HCT116 (cell line): ENCODE data around the gene NELL1. TPM values are rescaled to one million over a fixed set of nuclear protein-coding genes. Genes with fewer than 3 reads are reported as not detected.

ENCODE experiments used
- ATAC-seq: fragments of 200-7000 bp; cut with Tn5 transposase; 2 replicates; pipeline ENCODE4 v1.9.1; 2020; ENCODE audit warnings: mild to moderate bottlenecking, moderate library complexity
- BruUV-seq: library from RNA; stranded (reverse); fragments of 400-500 nt; replicated peaks from 2 replicates; lab custom pipeline; 2021; lab: Mats Ljungman, UMichigan
- CTCF ChIA-PET: fragments of 300-600 bp; sonication (Branson Sonifier 250); formaldehyde crosslinking; loops from one replicate; lab custom pipeline; 2021; ENCODE audit warnings: antibody characterized with exemption; lab: Charles Lee
- POLR2A ChIA-PET: fragments of 300-600, 350-600 bp; sonication (Branson Sonifier 250); formaldehyde crosslinking; loops from one replicate; lab custom pipeline; 2021; ENCODE audit warnings: antibody characterized with exemption; lab: Charles Lee
- RAD21 ChIA-PET, 2 experiments: fragments of 300-600 bp; sonication (Branson Sonifier 250); formaldehyde crosslinking; loops; one replicate each; lab custom pipeline; 2023; ENCODE audit warnings: low total read pairs in 2 of 2; ENCODE audit not compliant: uncharacterized antibody in 2 of 2, unreplicated experiment in 2 of 2, low non-redundant PET in 1 of 2; lab: Charles Lee
- DNase-seq: peaks from one replicate; pipeline ENCODE4 v3.0.0-alpha.2; 2010; ENCODE audit warnings: low read depth, low spot score
- H2AFZ ChIP-seq: fragments of 200-600 bp; shearing (Covaris generic), sonication (generic); 2 replicates; pipeline ENCODE4 v1.6.1; 2017; ENCODE audit warnings: low read depth, mixed run types, mixed read lengths, antibody characterized with exemption, low read length; ENCODE audit not compliant: poor library complexity, severe bottlenecking
- H3K27ac ChIP-seq: 2 replicates; pipeline ENCODE4 v1.5.1; 2012; ENCODE audit warnings: low read depth, low read length
- H3K27me3 ChIP-seq: fragments of 200-600 bp; sonication (generic); 2 replicates; pipeline ENCODE4 v1.6.1; 2016; ENCODE audit warnings: mixed run types, low read length, mixed read lengths; ENCODE audit not compliant: insufficient read depth
- H3K36me3 ChIP-seq, 2 experiments: fragments of 200-500 bp in 1 of 2; fragments of 200-600 bp in 1 of 2; sonication (Bioruptor generic) in 1 of 2; sonication (generic) in 1 of 2; 2 replicates each; pipeline versions ENCODE4 v1.5.1 to v1.6.1; 2014 to 2016; ENCODE audit warnings: low read length in 2 of 2, inconsistent platforms in 1 of 2, mixed read lengths in 1 of 2, mixed run types in 1 of 2; ENCODE audit not compliant: insufficient read depth in 2 of 2, control insufficient read depth in 1 of 2
- H3K4me1 ChIP-seq, 2 experiments: fragments of 200-600 bp in 1 of 2; sonication (generic) in 1 of 2; 2 replicates each; pipeline versions ENCODE4 v1.5.1 to v1.6.1; 2012 to 2017; ENCODE audit warnings: low read length in 2 of 2, inconsistent platforms in 1 of 2, mild to moderate bottlenecking in 1 of 2, mixed read lengths in 1 of 2, mixed run types in 1 of 2, moderate library complexity in 1 of 2; ENCODE audit not compliant: insufficient read depth in 2 of 2, control insufficient read depth in 1 of 2
- H3K4me2 ChIP-seq: fragments of 200-600 bp; sonication (generic); 2 replicates; pipeline ENCODE4 v1.6.1; 2017; ENCODE audit warnings: mixed run types, low read length, mixed read lengths
- H3K4me3 ChIP-seq, 2 experiments: fragments of 200-600 bp in 1 of 2; sonication (generic) in 1 of 2; replicated peaks in 1 of 2; 2 replicates each; pipeline ENCODE4 v1.5.1; 2011 to 2016; ENCODE audit warnings: low read length in 2 of 2, control low read depth in 1 of 2, low read depth in 1 of 2, mild to moderate bottlenecking in 1 of 2, mixed read lengths in 1 of 2, mixed run types in 1 of 2
- H3K79me2 ChIP-seq: fragments of 200-600 bp; sonication (generic); 2 replicates; pipeline ENCODE4 v1.6.1; 2017; ENCODE audit warnings: mild to moderate bottlenecking, mixed run types, low read length, moderate library complexity, mixed read lengths; ENCODE audit not compliant: insufficient read depth
- H3K9ac ChIP-seq: fragments of 200-600 bp; sonication (generic); 2 replicates; pipeline ENCODE4 v1.6.1; 2016; ENCODE audit warnings: low read length, mixed read lengths
- H3K9me2 ChIP-seq: fragments of 200-600 bp; sonication (generic), shearing (Covaris generic); 2 replicates; pipeline ENCODE4 v1.6.1; 2017; ENCODE audit warnings: mixed run types, mild to moderate bottlenecking, moderate library complexity; ENCODE audit not compliant: insufficient read depth
- H3K9me3 ChIP-seq, 2 experiments: fragments of 200-500 bp in 1 of 2; fragments of 200-600 bp in 1 of 2; sonication (Bioruptor generic) in 1 of 2; sonication (generic) in 1 of 2; 2 replicates each; pipeline ENCODE4 v1.6.1; 2014 to 2017; ENCODE audit warnings: low read length in 2 of 2, mixed read lengths in 2 of 2, inconsistent platforms in 1 of 2, low read depth in 1 of 2, mild to moderate bottlenecking in 1 of 2, mixed run types in 1 of 2, moderate library complexity in 1 of 2; ENCODE audit not compliant: control insufficient read depth in 1 of 2, insufficient read depth in 1 of 2
- H4K20me1 ChIP-seq: fragments of 200-600 bp; sonication (generic), shearing (Covaris generic); 2 replicates; pipeline ENCODE4 v1.6.1; 2017; ENCODE audit warnings: mixed run types, mild to moderate bottlenecking, moderate library complexity; ENCODE audit not compliant: insufficient read depth
- EZH2phosphoT487 ChIP-seq: fragments of 200-600 bp; IDR thresholded peaks from 2 replicates; pipeline ENCODE4 v1.6.1; 2018; ENCODE audit warnings: antibody characterized with exemption, borderline replicate concordance
- FOSL1 ChIP-seq: IDR thresholded peaks from 2 replicates; pipeline ENCODE4 v1.6.1; 2012; ENCODE audit warnings: low read depth
- JUND ChIP-seq: IDR thresholded peaks from 2 replicates; pipeline ENCODE4 v1.6.1; 2012
- SP1 ChIP-seq: IDR thresholded peaks from 2 replicates; pipeline ENCODE4 v1.6.1; 2012; ENCODE audit warnings: low read depth
- YY1 ChIP-seq: IDR thresholded peaks from 2 replicates; pipeline ENCODE4 v1.6.1; 2011; ENCODE audit warnings: low read length, low read depth, moderate library complexity, mild to moderate bottlenecking; ENCODE audit not compliant: insufficient replicate concordance; ENCODE audit errors: extremely low read depth
- intact Hi-C: fragments of 100-400 bp; cut with micrococcal nuclease; formaldehyde crosslinking; loops from 2 replicates; pipeline ENCODE4 v1.10.0; 2022
- total RNA-seq: library from RNA; stranded (reverse); gene quantifications from one replicate; pipeline ENCODE4 v1.2.1, GENCODE V29; 2021; ENCODE audit not compliant: unreplicated experiment
- TF ChIP-seq, protein P1 (sequence below): IDR thresholded peaks from 2 replicates; pipeline ENCODE4 v1.6.1; 2012
- TF ChIP-seq, protein P2 (sequence below): IDR thresholded peaks from 2 replicates; pipeline ENCODE4 v1.6.1; 2011; ENCODE audit warnings: mild to moderate bottlenecking, low read length, moderate library complexity; ENCODE audit not compliant: insufficient replicate concordance; ENCODE audit errors: extremely low read depth

The NELL1 gene
- total RNA-seq, 1 experiment from 2014 or later = not detected

DNA sequence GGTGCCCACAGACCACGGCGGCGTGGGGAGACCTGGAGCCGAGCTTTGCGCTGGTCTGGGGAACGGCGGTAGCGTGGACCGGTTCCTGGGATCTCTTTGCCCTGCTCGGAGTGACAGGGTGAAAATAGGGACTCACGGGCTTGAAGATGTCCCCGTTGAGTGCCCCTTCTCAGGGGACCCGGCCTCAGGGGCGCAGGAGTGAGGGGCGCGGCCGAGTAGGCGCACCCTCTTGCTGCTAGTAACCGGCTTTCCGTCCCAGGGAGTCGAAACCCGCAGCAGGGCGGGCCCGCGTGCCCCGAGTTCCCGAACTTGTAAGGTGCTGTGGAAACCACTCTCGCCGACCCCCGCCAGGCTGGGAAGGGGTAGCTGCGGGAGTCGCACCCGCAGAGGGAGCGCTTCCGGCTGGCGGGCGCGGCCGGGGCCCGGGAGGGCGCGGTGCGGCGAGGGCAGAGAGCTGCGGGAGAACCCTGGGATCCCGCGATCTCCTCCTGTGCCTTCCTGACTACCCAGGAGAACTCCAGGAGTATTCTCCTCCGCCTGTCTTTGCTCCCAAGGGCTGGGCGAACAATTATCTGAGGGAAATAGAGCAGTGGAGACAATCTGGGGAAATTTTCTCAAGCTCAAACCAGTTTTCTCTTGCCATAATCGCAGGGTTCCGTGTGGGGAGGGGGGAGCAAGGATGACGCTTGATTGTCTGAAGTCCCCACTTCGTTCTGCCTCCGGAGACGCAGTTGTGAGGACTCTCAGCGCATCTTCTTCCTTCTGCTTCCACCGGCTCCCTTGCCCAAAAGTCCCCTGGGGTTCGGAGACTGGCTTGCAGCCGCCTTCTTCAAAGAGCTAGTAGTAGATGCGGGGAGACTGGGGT lies 666 bp downstream of the NELL1 start:
- no peaks in the 10 kb centered on the region for H3K9me2 ChIP-seq
- ChIA-PET POLR2A (no interaction called here), RAD21 (no interaction called here), CTCF (no interaction called here)
- ATAC-seq = no peak
- no peaks in the 10 kb centered on the region for H3K79me2 ChIP-seq
- BruUV-seq = no TSS peak
- peaks cover 7% of the 10 kb centered on the region; the same call in 1 of the 2 replicates for H3K27me3 ChIP-seq
- H3K4me2 ChIP-seq = no peak overlapping the region
- H3K4me1 ChIP-seq = no peaks in the 10 kb centered on the region
- no peaks in the 10 kb centered on the region for H3K9me3 ChIP-seq
- H3K27ac ChIP-seq = no peak overlapping the region
- TF ChIP-seq FOSL1 (no peak), SP1 (no peak), EZH2phosphoT487 (no peak), YY1 (no peak), JUND (no peak)
- TF ChIP-seq, protein P1, sequence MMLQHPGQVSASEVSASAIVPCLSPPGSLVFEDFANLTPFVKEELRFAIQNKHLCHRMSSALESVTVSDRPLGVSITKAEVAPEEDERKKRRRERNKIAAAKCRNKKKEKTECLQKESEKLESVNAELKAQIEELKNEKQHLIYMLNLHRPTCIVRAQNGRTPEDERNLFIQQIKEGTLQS = no peak
- no peak overlapping the region for H3K4me3 ChIP-seq
- no peak overlapping the region for H2AFZ ChIP-seq
- no peaks in the 10 kb centered on the region for H3K36me3 ChIP-seq
- intact Hi-C loops = no loop called here
- H3K9ac ChIP-seq = no peak overlapping the region
- H4K20me1 ChIP-seq = no peaks in the 10 kb centered on the region
- no peak for DNase-seq

DNA sequence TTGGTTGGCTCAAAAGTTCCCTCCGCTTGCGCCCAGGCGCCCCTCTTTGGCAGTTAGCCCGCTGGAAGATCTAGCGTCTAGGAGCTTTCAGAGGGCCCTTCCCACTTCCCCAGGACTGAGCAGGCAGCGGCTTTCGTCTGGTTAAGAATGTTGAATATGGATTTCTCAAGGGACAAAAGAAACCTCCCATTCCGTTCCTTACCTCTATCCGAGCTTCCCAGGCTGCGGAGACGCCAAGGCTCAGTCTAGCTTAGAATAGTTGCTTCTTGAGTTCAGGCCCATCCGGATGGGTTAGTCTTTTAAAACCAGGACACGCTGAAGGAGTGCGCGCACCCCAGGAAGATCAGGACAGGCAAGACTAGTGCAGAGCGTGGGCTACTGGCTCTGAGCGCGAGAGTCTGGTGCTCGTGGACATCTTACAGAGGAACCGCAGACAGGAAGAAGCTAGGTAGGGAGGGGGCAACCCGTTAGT lies 1.6 kb downstream of the NELL1 start:
- Histone ChIP-seq H3K4me2 (no peak overlapping the region), H3K27ac (no peak overlapping the region), H3K4me1 (no peaks in the 10 kb centered on the region), H3K79me2 (no peaks in the 10 kb centered on the region), H3K9ac (no peak overlapping the region), H2AFZ (no peak overlapping the region), H3K9me3 (no peaks in the 10 kb centered on the region), H3K27me3 (peaks cover 7% of the 10 kb centered on the region; the same call in 1 of the 2 replicates), H3K36me3 (no peaks in the 10 kb centered on the region), H3K4me3 (no peak overlapping the region), H4K20me1 (no peaks in the 10 kb centered on the region), H3K9me2 (no peaks in the 10 kb centered on the region)
- POLR2A ChIA-PET = no interaction called here
- CTCF ChIA-PET = no interaction called here
- BruUV-seq = no TSS peak
- TF ChIP-seq, protein P2, sequence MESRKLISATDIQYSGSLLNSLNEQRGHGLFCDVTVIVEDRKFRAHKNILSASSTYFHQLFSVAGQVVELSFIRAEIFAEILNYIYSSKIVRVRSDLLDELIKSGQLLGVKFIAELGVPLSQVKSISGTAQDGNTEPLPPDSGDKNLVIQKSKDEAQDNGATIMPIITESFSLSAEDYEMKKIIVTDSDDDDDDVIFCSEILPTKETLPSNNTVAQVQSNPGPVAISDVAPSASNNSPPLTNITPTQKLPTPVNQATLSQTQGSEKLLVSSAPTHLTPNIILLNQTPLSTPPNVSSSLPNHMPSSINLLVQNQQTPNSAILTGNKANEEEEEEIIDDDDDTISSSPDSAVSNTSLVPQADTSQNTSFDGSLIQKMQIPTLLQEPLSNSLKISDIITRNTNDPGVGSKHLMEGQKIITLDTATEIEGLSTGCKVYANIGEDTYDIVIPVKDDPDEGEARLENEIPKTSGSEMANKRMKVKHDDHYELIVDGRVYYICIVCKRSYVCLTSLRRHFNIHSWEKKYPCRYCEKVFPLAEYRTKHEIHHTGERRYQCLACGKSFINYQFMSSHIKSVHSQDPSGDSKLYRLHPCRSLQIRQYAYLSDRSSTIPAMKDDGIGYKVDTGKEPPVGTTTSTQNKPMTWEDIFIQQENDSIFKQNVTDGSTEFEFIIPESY = no peak
- RAD21 ChIA-PET = no interaction called here
- intact Hi-C loops = no loop called here
- no peak for DNase-seq
- no peak for ATAC-seq
